ENCODE results near the gene OOEP. TPM values are rescaled to one million over a fixed set of nuclear protein-coding genes. Genes with fewer than 3 reads are reported as not detected.

Gene OOEP
- total RNA-seq, 1 experiment from 2014 or later = not detected

GRCh38 chr6:73328790-73329189 lies 40.9 kb downstream of the OOEP start:
- no peaks in the 10 kb centered on the region for H4K20me1 ChIP-seq (ENCODE audit: insufficient read depth)
- H3K9me3 ChIP-seq (ENCODE audit: control insufficient read depth in 1 of 2, insufficient read depth in 1 of 2, low read depth in 1 of 2, low read length in 2 of 2) = no peaks in the 10 kb centered on the region
- no peak overlapping the region for H2AFZ ChIP-seq (ENCODE audit: low read depth, low read length, poor library complexity, severe bottlenecking)
- no peaks in the 10 kb centered on the region for H3K36me3 ChIP-seq (ENCODE audit: control insufficient read depth in 1 of 2, insufficient read depth in 2 of 2, low read length in 2 of 2)
- no peak for DNase-seq (ENCODE audit: low read depth, low spot score)
- H3K4me3 ChIP-seq (replicated peaks in 1 of 2; ENCODE audit: low read depth in 1 of 2, low read length in 2 of 2) = no peak overlapping the region
- no peak overlapping the region for H3K27ac ChIP-seq (ENCODE audit: low read depth, low read length)
- H3K4me1 ChIP-seq (ENCODE audit: control insufficient read depth in 1 of 2, insufficient read depth in 2 of 2, low read length in 2 of 2) = peaks cover 0 to 5% of the 10 kb centered on the region in 2 experiments; a peak in 1 of 4 replicates
- no peak for ATAC-seq
- no peaks in the 10 kb centered on the region for H3K27me3 ChIP-seq (ENCODE audit: insufficient read depth, low read length)
- ChIA-PET CTCF (interaction anchor here (1.2 to 1.7 kb wide), 2 partner anchors 43 to 60 kb away, joined by 5 to 8 read pairs; no protein-coding TSS in a partner anchor), RAD21 (ENCODE audit: low non-redundant PET in 1 of 2, low total read pairs in 2 of 2, uncharacterized antibody in 2 of 2, unreplicated experiment in 2 of 2) (no interaction called here), POLR2A (interaction anchor here (1.2 kb wide), 1 partner anchor 194 kb away, joined by 3 read pairs; no protein-coding TSS in a partner anchor)
- BruUV-seq (replicated peaks) = no TSS peak
- intact Hi-C loops (cut with micrococcal nuclease) = loop anchor here (5.0 kb wide), 2 partner anchors 146 to 711 kb away; no protein-coding TSS in a partner anchor
- no peaks in the 10 kb centered on the region for H3K79me2 ChIP-seq (ENCODE audit: insufficient read depth, low read length)
- TF ChIP-seq POLR2AphosphoS5 (IDR thresholded peaks at IDR 0.05; ENCODE audit: low read depth, low read length) (no peak), SIN3A (IDR thresholded peaks at IDR 0.05; ENCODE audit: low read depth) (no peak), SP1 (IDR thresholded peaks at IDR 0.05; ENCODE audit: low read depth) (no peak), JUND (IDR thresholded peaks at IDR 0.05) (no peak), RAD21 (IDR thresholded peaks at IDR 0.05; ENCODE audit: low read depth) (no peak), FOSL1 (IDR thresholded peaks at IDR 0.05; ENCODE audit: low read depth) (no peak), YY1 (IDR thresholded peaks at IDR 0.05; ENCODE audit: extremely low read depth, insufficient replicate concordance, low read depth, low read length) (no peak), TCF7L2 (IDR thresholded peaks at IDR 0.05; ENCODE audit: borderline replicate concordance, extremely low read depth, insufficient read depth, insufficient read length) (no peak), SRF (IDR thresholded peaks at IDR 0.05; ENCODE audit: low read depth) (no peak), EGR1 (IDR thresholded peaks at IDR 0.05; ENCODE audit: low read depth) (no peak), CEBPB (IDR thresholded peaks at IDR 0.05; ENCODE audit: low read depth) (no peak), EZH2 (IDR thresholded peaks at IDR 0.05) (no peak), MAX (IDR thresholded peaks at IDR 0.05) (no peak), REST (IDR thresholded peaks at IDR 0.05; ENCODE audit: low read depth) (no peak), ZNF274 (IDR thresholded peaks at IDR 0.05; ENCODE audit: low read depth, low read length) (no peak), ELF1 (IDR thresholded peaks at IDR 0.05; ENCODE audit: borderline replicate concordance, low read depth) (no peak), POLR2A (IDR thresholded peaks at IDR 0.05; ENCODE audit: borderline replicate concordance, extremely low read depth, insufficient read depth, insufficient read length) (no peak), EZH2phosphoT487 (IDR thresholded peaks at IDR 0.05; ENCODE audit: borderline replicate concordance) (no peak), CTCF (IDR thresholded peaks at IDR 0.05 in 2 of 3, conservative IDR thresholded peaks at IDR 0.05 in 1 of 3; ENCODE audit: borderline replicate concordance in 1 of 3, insufficient read depth in 1 of 3, low read depth in 2 of 3, low read length in 2 of 3) (no peak)
- no peak overlapping the region for H3K9ac ChIP-seq (ENCODE audit: low read length)
- no peak overlapping the region for H3K4me2 ChIP-seq (ENCODE audit: low read length)
- H3K9me2 ChIP-seq (ENCODE audit: insufficient read depth) = no peaks in the 10 kb centered on the region
